HL-60 (cell line): ENCODE results near the gene ASTN2.

ENCODE experiments used
- DNase-seq, 2 experiments: peaks; one replicate each; pipeline ENCODE4 v3.0.0-alpha.2; 2010 to 2020; ENCODE audit warnings: low read depth in 1 of 2, low spot score in 1 of 2
- H3K27ac ChIP-seq: fragments of 250-450 bp; sonication (Bioruptor Pico); replicated peaks from 2 replicates; pipeline ENCODE4 v1.5.1; 2020; ENCODE audit warnings: mild to moderate bottlenecking, moderate library complexity
- H3K27me3 ChIP-seq: fragments of 250-450 bp; sonication (Bioruptor Pico); 2 replicates; pipeline ENCODE4 v1.5.1; 2021; ENCODE audit warnings: mild to moderate bottlenecking, moderate library complexity; ENCODE audit not compliant: insufficient read depth, poor library complexity, severe bottlenecking
- H3K4me3 ChIP-seq: replicated peaks from 2 replicates; pipeline ENCODE4 v1.5.1; 2011; ENCODE audit warnings: mild to moderate bottlenecking, control low read depth, low read length; ENCODE audit not compliant: insufficient read depth
- GABPA ChIP-seq: IDR thresholded peaks from 2 replicates; pipeline ENCODE4 v1.6.1; 2012; ENCODE audit warnings: low read depth
- POLR2AphosphoS5 ChIP-seq: IDR thresholded peaks from 2 replicates; pipeline ENCODE4 v1.6.1; 2012; ENCODE audit warnings: low read depth
- SPI1 ChIP-seq: IDR thresholded peaks from 2 replicates; pipeline ENCODE4 v1.6.1; 2012; ENCODE audit warnings: low read depth, mild to moderate bottlenecking, borderline replicate concordance
- TF ChIP-seq, protein P1 (sequence below): IDR thresholded peaks from one replicate; pipeline ENCODE4 v1.5.1; 2011; ENCODE audit warnings: low read length, control low read depth, inconsistent platforms; ENCODE audit not compliant: insufficient read depth
- TF ChIP-seq, protein P2 (sequence below): IDR thresholded peaks from 2 replicates; pipeline ENCODE4 v1.6.1; 2012; ENCODE audit warnings: low read depth; ENCODE audit not compliant: insufficient replicate concordance

Gene ASTN2

GRCh38 chr9:116617389-116617788, 797.5 kb downstream of the ASTN2 start:
- H3K4me3 ChIP-seq, result no peak overlapping the region
- no peaks in the 10 kb centered on the region for H3K27me3 ChIP-seq
- no peak overlapping the region for H3K27ac ChIP-seq
- DNase-seq, result no peak
- TF ChIP-seq SPI1, result no peak
- no peak for TF ChIP-seq GABPA
- TF ChIP-seq, protein P1, sequence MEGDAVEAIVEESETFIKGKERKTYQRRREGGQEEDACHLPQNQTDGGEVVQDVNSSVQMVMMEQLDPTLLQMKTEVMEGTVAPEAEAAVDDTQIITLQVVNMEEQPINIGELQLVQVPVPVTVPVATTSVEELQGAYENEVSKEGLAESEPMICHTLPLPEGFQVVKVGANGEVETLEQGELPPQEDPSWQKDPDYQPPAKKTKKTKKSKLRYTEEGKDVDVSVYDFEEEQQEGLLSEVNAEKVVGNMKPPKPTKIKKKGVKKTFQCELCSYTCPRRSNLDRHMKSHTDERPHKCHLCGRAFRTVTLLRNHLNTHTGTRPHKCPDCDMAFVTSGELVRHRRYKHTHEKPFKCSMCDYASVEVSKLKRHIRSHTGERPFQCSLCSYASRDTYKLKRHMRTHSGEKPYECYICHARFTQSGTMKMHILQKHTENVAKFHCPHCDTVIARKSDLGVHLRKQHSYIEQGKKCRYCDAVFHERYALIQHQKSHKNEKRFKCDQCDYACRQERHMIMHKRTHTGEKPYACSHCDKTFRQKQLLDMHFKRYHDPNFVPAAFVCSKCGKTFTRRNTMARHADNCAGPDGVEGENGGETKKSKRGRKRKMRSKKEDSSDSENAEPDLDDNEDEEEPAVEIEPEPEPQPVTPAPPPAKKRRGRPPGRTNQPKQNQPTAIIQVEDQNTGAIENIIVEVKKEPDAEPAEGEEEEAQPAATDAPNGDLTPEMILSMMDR, result no peak
- TF ChIP-seq, protein P2, sequence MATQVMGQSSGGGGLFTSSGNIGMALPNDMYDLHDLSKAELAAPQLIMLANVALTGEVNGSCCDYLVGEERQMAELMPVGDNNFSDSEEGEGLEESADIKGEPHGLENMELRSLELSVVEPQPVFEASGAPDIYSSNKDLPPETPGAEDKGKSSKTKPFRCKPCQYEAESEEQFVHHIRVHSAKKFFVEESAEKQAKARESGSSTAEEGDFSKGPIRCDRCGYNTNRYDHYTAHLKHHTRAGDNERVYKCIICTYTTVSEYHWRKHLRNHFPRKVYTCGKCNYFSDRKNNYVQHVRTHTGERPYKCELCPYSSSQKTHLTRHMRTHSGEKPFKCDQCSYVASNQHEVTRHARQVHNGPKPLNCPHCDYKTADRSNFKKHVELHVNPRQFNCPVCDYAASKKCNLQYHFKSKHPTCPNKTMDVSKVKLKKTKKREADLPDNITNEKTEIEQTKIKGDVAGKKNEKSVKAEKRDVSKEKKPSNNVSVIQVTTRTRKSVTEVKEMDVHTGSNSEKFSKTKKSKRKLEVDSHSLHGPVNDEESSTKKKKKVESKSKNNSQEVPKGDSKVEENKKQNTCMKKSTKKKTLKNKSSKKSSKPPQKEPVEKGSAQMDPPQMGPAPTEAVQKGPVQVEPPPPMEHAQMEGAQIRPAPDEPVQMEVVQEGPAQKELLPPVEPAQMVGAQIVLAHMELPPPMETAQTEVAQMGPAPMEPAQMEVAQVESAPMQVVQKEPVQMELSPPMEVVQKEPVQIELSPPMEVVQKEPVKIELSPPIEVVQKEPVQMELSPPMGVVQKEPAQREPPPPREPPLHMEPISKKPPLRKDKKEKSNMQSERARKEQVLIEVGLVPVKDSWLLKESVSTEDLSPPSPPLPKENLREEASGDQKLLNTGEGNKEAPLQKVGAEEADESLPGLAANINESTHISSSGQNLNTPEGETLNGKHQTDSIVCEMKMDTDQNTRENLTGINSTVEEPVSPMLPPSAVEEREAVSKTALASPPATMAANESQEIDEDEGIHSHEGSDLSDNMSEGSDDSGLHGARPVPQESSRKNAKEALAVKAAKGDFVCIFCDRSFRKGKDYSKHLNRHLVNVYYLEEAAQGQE, result no peak
- TF ChIP-seq POLR2AphosphoS5, result no peak

GRCh38 chr9:116616304-116616914, 798.4 kb downstream of the ASTN2 start:
- TF ChIP-seq, protein P1, result no peak
- Histone ChIP-seq H3K4me3 (no peak overlapping the region), H3K27me3 (no peaks in the 10 kb centered on the region), H3K27ac (no peak overlapping the region)
- DNase-seq, result no peak

- no peak for DNase-seq
- Histone ChIP-seq H3K27me3 (no peaks in the 10 kb centered on the region), H3K4me3 (no peak overlapping the region), H3K27ac (no peak overlapping the region)
- no peak for TF ChIP-seq SPI1
- TF ChIP-seq, protein P1, result no peak
- no peak for TF ChIP-seq GABPA
- no peak for TF ChIP-seq POLR2AphosphoS5
- TF ChIP-seq, protein P2, result no peak
Measured at GRCh38 chr9:116608064-116608463, 806.8 kb downstream of the ASTN2 start.

- H3K27me3 ChIP-seq, result peaks cover 3% of the 10 kb centered on the region
- no peak overlapping the region for H3K4me3 ChIP-seq
- DNase-seq, result no peak
- H3K27ac ChIP-seq, result no peak overlapping the region
- TF ChIP-seq SPI1 (no peak), GABPA (no peak), POLR2AphosphoS5 (no peak)
- TF ChIP-seq, protein P1, result no peak
- TF ChIP-seq, protein P2, result no peak
Measured at GRCh38 chr9:116605904-116606341, 808.9 kb downstream of the ASTN2 start.
